ENCODE measurements around the gene CLEC4G. TPM values are rescaled to one million over a fixed set of nuclear protein-coding genes. Genes with fewer than 3 reads are reported as not detected.

The CLEC4G gene
- total and polyA plus RNA-seq, 2 donors (not counting 3 experiments of a cell fraction or from before 2014, with no cell fraction given) = not detected

DNA sequence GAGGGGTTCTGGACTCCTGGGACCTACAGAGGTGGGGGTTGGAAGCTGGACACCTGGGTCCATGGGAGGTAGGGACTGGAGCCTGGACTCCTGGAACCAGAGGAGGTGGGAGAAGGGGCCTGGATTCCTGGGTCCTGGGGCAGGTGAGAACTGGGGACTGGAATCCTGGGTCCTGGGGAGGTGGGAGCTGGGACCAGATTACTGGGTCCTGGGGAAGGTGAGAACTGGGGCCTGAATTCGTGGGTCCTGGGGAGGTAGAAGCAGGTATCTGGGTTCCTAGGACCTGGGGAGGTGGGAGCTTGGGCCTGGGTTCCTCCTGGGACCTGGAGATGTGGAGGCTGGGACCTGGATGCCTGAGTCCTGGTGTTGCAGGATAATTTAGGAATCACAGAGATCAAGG, 31.8 kb upstream of the CLEC4G start:
- intact Hi-C loops (cut with micrococcal nuclease) = no loop called here
- no peaks in the 10 kb centered on the region for H3K9me1 ChIP-seq (replicated peaks; ENCODE audit: control insufficient read depth, extremely low read depth, insufficient read depth, low read length)
- H3K9ac ChIP-seq (replicated peaks; ENCODE audit: extremely low read depth, insufficient read depth, low read length) = no peak overlapping the region
- H3K36me3 ChIP-seq (ENCODE audit: control insufficient read depth in 2 of 2, extremely low read depth in 1 of 2, insufficient read depth in 2 of 2, low read length in 2 of 2) = no peaks in the 10 kb centered on the region
- no TSS peak for BruUV-seq (replicated peaks)
- H3K27me3 ChIP-seq (ENCODE audit: control insufficient read depth in 2 of 2, insufficient read depth in 2 of 2, low read length in 2 of 2) = no peaks in the 10 kb centered on the region
- TF ChIP-seq POLR2A (IDR thresholded peaks at IDR 0.05; ENCODE audit: low read depth, low read length) (no peak), FOS (IDR thresholded peaks at IDR 0.05; ENCODE audit: borderline replicate concordance, insufficient read depth, low read length) (no peak), MAX (IDR thresholded peaks at IDR 0.05; ENCODE audit: insufficient read depth, insufficient read length) (no peak), POLR2AphosphoS5 (IDR thresholded peaks at IDR 0.05; ENCODE audit: insufficient read depth, low read depth, low read length) (no peak), EZH2 (IDR thresholded peaks at IDR 0.05; ENCODE audit: borderline replicate concordance, low read depth, low read length, severe bottlenecking) (no peak), GATA2 (IDR thresholded peaks at IDR 0.05; ENCODE audit: insufficient read depth, insufficient read length, low read depth, low read length) (no peak), MYC (IDR thresholded peaks at IDR 0.05; ENCODE audit: low read depth, low read length) (no peak), JUN (IDR thresholded peaks at IDR 0.05; ENCODE audit: borderline replicate concordance, insufficient read depth, insufficient read length, low read depth) (no peak)
- TF ChIP-seq, protein P1, sequence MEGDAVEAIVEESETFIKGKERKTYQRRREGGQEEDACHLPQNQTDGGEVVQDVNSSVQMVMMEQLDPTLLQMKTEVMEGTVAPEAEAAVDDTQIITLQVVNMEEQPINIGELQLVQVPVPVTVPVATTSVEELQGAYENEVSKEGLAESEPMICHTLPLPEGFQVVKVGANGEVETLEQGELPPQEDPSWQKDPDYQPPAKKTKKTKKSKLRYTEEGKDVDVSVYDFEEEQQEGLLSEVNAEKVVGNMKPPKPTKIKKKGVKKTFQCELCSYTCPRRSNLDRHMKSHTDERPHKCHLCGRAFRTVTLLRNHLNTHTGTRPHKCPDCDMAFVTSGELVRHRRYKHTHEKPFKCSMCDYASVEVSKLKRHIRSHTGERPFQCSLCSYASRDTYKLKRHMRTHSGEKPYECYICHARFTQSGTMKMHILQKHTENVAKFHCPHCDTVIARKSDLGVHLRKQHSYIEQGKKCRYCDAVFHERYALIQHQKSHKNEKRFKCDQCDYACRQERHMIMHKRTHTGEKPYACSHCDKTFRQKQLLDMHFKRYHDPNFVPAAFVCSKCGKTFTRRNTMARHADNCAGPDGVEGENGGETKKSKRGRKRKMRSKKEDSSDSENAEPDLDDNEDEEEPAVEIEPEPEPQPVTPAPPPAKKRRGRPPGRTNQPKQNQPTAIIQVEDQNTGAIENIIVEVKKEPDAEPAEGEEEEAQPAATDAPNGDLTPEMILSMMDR (IDR thresholded peaks at IDR 0.05; ENCODE audit: extremely low read depth in 1 of 2, insufficient read depth in 1 of 2, low read depth in 1 of 2, low read length in 2 of 2) = no peak
- ChIA-PET CTCF (interaction anchor here (1.0 to 1.5 kb wide), 2 partner anchors 26 to 36 kb away, joined by 3 to 7 read pairs; no protein-coding TSS in a partner anchor), POLR2A (no interaction called here)
- H3K9me3 ChIP-seq (replicated peaks; ENCODE audit: control insufficient read depth, insufficient read depth, low read length) = no peaks in the 10 kb centered on the region
- no peak overlapping the region for H3K4me2 ChIP-seq (ENCODE audit: insufficient read depth, low read length)
- H3K27ac ChIP-seq (ENCODE audit: insufficient read depth, low read depth, low read length) = no peak overlapping the region
- no peak for FAIRE-seq
- no peak overlapping the region for H3K4me3 ChIP-seq (replicated peaks in 1 of 3; ENCODE audit: insufficient read depth in 1 of 3, low read depth in 1 of 3, low read length in 3 of 3)
- no peak for DNase-seq (ENCODE audit: low read depth, low spot score)
- dilution Hi-C loops (cut with MboI; ENCODE audit: extremely low pct_ligation_motif_present, low sequenced_read_pairs) = no loop called here
- no peaks in the 10 kb centered on the region for H3K4me1 ChIP-seq (ENCODE audit: control insufficient read depth, extremely low read depth, insufficient read depth, low read length)
- H3K79me2 ChIP-seq (ENCODE audit: control insufficient read depth, insufficient read depth, low read length) = no peaks in the 10 kb centered on the region
- H4K20me1 ChIP-seq (replicated peaks; ENCODE audit: control insufficient read depth, extremely low read depth, insufficient read depth, low read length) = no peaks in the 10 kb centered on the region
- no peak overlapping the region for H2AFZ ChIP-seq (ENCODE audit: low read depth, low read length)

Measured in endothelial cell of umbilical vein (primary cell).